Retinal pigment epithelial cell (primary cell): ENCODE results near the gene CST2.
"Not testable (repeated sequence)": the region's sequence is repeated elsewhere in the genome, so short reads cannot be mapped to it uniquely, and the experiment has no call there.

ENCODE experiments used
- DNase-seq: peaks from one replicate; pipeline ENCODE4 v3.0.0-alpha.2; 2010; ENCODE audit warnings: low read depth
- H3K4me3 ChIP-seq: 2 replicates; pipeline ENCODE4 v1.5.1; 2011; ENCODE audit warnings: mild to moderate bottlenecking, low read length, control low read depth, moderate library complexity
- CTCF ChIP-seq: conservative IDR thresholded peaks from 2 replicates; pipeline ENCODE4 v1.5.1; 2011; ENCODE audit warnings: low read depth, low read length, control low read depth, inconsistent platforms

CST2 gene

DNA sequence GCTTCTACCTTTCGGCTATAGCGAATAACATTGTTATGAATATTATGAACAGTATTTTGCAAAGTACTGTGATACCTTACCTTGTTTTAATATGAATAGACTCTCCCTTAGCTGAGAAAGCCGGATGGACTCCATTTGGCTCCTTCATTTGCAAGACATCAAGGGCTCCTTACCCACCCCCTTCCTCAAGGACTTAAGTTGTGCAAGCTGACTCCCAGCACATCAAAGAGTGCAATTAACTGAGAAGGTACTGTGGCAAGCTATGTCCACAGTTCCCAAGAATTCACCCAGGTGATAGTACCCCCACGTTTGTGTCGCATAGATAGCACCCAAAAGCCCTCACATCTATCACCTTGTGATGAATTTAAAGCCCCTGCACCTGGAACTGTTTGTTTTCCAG lies 41.8 kb upstream of the CST2 start:
- DNase-seq, result no peak
- no peak for TF ChIP-seq CTCF
- no peak overlapping the region for H3K4me3 ChIP-seq

DNA sequence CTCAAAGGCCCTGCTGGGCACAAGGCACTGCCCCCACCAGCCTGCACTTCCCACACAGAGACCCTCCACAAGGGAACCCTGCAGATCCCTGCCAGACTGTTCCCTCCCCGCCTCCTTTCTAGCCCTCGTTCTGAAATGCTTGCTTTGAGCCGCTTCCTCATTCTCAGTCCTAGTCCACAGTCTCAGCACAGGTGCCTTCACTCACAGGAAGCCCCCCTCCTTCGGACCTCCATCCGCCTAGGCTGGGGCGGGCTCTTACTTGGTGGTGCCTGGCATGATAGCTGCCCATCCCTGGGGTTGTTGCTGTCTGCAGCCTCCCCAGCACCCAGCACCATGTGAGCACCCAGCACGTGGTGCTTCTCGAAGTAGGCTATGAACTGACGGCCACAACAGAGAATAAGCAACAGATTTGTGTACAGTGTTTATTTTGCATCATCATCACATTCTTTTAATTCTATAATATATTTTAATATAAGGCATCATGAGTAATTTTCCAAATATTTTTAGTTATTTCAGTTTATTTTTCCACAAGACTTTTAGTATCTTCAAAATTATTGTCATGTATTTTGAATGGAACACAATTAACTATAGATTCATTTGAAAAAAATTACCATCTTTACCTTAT lies 40.7 kb upstream of the CST2 start:
- no peak for TF ChIP-seq CTCF
- H3K4me3 ChIP-seq, result no peak overlapping the region
- DNase-seq, result no peak

- DNase-seq, H3K4me3 ChIP-seq: not testable (repeated sequence)
Measured at GRCh38 chr20:23860771-23861170, 34.2 kb upstream of the CST2 start.

- no peak for DNase-seq
- no peak for TF ChIP-seq CTCF
- H3K4me3 ChIP-seq, result no peak overlapping the region
Measured at GRCh38 chr20:23857962-23858595, 31.6 kb upstream of the CST2 start.

GRCh38 chr20:23856736-23857135 lies 30.2 kb upstream of the CST2 start:
- H3K4me3 ChIP-seq, result no peak overlapping the region
- DNase-seq, result no peak
- TF ChIP-seq CTCF, result no peak

DNA sequence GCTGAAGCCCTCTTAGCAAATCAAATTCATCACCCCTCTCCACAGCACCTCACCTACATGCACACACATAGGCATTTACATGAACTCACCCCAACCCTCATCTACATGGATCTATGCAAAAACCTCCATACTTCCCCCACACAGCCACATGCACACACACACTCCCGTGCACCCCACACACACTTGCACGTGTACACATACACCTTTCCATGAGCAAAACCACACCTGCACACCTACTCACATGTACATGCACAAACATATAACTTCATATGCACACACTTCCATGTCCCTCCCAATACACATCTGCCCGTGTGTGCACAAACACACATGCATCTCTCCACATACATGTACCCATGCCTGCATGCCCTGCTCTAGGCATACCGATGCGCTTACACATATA lies 29.7 kb upstream of the CST2 start:
- no peak overlapping the region for H3K4me3 ChIP-seq
- no peak for TF ChIP-seq CTCF
- no peak for DNase-seq

- DNase-seq, result no peak
- TF ChIP-seq CTCF, result no peak
- H3K4me3 ChIP-seq, result no peak overlapping the region
Measured at GRCh38 chr20:23841693-23842092, 15.2 kb upstream of the CST2 start.
